ENCODE measurements around the gene THPO. TPM values are rescaled to one million over a fixed set of nuclear protein-coding genes. Genes with fewer than 3 reads are reported as not detected.
A peak's percentile ranks its signal among the peaks of the same experiment; 100 is the strongest.

Gene THPO
- total and polyA plus RNA-seq, 8 donors: 0.38 to 1.8 (median 0.93) TPM; not detected in 5

DNA sequence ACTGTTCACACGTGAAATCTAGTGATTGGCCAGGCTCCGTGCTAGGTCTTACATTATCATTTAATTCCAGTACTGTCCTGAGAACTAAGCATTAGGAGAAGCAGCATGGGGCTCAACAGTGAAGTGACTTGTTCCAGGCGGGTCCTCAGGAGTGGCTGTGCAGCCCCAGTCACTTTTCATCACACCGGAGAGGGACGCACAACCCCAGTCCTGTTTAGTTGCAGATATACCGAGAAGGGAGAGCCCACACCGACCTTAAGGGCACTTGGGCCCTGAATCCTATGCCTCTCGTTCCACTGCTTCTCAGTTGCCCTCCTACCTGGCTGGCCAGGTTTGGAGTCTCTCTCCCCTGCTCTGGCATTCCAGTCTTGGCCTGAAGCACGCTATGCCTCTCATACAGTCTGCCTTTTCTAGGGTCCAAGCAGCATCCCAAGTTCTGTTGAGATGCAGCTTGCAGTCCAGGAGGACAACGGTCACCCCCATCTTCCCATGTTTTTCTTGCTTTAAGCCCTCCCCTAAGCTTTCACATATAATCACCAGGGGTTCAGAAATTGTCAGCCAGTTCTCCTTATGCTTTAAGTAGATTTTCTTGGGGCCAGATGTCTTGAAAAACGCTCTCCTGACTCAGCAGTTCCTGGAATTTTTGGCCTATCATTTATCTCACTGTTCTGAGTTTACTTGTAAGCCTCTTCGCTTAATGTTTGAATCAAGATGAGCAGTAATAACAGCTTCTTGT, 30.5 kb downstream of the THPO start:
- Histone ChIP-seq H3K36me3 (peaks cover 23 to 37% (median 32%) of the 10 kb centered on the region in 4 donors), H3K4me3 (no peak overlapping the region), H3K27ac (no peak overlapping the region), H3K9me3 (no peaks in the 10 kb centered on the region), H3K4me1 (peaks cover 5 to 36% (median 20%) of the 10 kb centered on the region in 4 donors), H3K27me3 (no peaks in the 10 kb centered on the region)
- peak in 1 of 2 donors; percentile 56 for DNase-seq
- WGBS, 5 donors: 66 to 81% (median 74%) methylated on average over 12 of the region's 12 CpGs
- intact Hi-C loops (cut with DNase I; ENCODE audit: low total_unique reads): no loop called here
- TF ChIP-seq POLR2AphosphoS5 (IDR thresholded peaks at IDR 0.05) (no peak), EP300 (IDR thresholded peaks at IDR 0.05) (no peak), POLR2A (IDR thresholded peaks at IDR 0.05) (no peak)
- TF ChIP-seq, protein P1, sequence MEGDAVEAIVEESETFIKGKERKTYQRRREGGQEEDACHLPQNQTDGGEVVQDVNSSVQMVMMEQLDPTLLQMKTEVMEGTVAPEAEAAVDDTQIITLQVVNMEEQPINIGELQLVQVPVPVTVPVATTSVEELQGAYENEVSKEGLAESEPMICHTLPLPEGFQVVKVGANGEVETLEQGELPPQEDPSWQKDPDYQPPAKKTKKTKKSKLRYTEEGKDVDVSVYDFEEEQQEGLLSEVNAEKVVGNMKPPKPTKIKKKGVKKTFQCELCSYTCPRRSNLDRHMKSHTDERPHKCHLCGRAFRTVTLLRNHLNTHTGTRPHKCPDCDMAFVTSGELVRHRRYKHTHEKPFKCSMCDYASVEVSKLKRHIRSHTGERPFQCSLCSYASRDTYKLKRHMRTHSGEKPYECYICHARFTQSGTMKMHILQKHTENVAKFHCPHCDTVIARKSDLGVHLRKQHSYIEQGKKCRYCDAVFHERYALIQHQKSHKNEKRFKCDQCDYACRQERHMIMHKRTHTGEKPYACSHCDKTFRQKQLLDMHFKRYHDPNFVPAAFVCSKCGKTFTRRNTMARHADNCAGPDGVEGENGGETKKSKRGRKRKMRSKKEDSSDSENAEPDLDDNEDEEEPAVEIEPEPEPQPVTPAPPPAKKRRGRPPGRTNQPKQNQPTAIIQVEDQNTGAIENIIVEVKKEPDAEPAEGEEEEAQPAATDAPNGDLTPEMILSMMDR (IDR thresholded peaks at IDR 0.05): no peak

DNA sequence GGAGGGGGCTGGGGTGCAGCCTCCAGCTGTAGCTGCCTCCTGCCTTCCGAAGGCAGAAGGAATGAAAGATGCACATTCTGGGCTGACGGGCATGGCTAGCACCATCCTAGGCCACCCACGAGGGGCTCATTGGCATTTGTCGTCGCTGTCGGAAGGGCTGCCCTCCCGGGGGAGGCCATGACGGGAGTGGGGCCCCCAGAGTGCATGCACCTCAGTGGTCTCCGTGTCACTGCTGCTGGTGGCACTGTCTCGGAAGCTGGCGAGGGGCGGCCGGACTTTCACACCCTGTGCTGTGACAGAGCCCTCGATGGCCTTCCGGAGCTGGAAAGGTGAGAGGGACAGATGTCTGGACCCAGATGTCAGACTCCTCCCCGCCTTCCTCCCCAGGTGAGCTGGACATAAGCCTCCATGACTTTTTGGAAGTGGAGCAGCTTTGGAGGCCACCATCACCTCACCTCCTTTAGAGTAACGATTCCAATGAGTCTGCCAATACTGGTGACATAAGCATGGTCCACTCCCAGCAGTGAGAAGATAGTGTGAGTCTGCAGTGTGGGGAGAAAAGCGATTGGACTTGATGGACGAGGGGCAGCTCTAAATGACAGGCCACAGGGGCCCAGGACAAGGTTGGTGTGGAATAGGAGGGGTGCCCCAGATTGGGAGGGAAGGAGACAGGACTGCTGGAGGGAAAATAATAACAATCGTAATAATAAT, 31.4 kb downstream of the THPO start:
- Histone ChIP-seq H3K27me3 (no peaks in the 10 kb centered on the region), H3K4me3 (no peak overlapping the region), H3K4me1 (peaks cover 1 to 28% (median 17%) of the 10 kb centered on the region in 4 donors), H3K36me3 (peaks cover 31 to 45% (median 40%) of the 10 kb centered on the region in 4 donors), H3K9me3 (no peaks in the 10 kb centered on the region), H3K27ac (no peak overlapping the region)
- no peak for TF ChIP-seq EP300 (IDR thresholded peaks at IDR 0.05)
- no peak for TF ChIP-seq POLR2AphosphoS5 (IDR thresholded peaks at IDR 0.05)
- TF ChIP-seq, protein P1 (IDR thresholded peaks at IDR 0.05): no peak
- TF ChIP-seq POLR2A (IDR thresholded peaks at IDR 0.05): no peak
- WGBS, 5 donors: 90 to 93% (median 93%) methylated on average over 8 to 20 of the region's 20 CpGs
- intact Hi-C loops (cut with DNase I; ENCODE audit: low total_unique reads): no loop called here
- DNase-seq: no peak

DNA sequence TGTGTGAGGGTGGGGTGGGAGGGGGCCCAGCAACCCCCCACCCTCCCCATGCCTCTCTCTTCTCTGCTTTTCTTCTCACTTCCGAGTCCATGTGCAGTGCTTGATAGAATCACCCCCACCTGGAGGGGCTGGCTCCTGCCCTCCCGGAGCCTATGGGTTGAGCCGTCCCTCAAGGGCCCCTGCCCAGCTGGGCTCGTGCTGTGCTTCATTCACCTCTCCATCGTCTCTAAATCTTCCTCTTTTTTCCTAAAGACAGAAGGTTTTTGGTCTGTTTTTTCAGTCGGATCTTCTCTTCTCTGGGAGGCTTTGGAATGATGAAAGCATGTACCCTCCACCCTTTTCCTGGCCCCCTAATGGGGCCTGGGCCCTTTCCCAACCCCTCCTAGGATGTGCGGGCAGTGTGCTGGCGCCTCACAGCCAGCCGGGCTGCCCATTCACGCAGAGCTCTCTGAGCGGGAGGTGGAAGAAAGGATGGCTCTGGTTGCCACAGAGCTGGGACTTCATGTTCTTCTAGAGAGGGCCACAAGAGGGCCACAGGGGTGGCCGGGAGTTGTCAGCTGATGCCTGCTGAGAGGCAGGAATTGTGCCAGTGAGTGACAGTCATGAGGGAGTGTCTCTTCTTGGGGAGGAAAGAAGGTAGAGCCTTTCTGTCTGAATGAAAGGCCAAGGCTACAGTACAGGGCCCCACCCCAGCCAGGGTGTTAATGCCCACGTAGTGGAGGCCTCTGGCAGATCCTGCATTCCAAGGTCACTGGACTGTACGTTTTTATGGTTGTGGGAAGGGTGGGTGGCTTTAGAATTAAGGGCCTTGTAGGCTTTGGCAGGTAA, 32.5 kb downstream of the THPO start:
- H3K36me3 ChIP-seq: peaks cover 31 to 51% (median 43%) of the 10 kb centered on the region in 4 donors
- 44 to 52% (median 49%) methylated on average over 12 to 14 of the region's 14 CpGs for WGBS, 5 donors
- peak overlapping the region in 4 of 5 donors; percentile 1 to 46 (median 30) for H3K27ac ChIP-seq
- peak; percentile 66 to 79 for DNase-seq
- TF ChIP-seq, protein P1 (IDR thresholded peaks at IDR 0.05): peak in 4 of 7 experiments; percentile 15 to 27 (median 18)
- TF ChIP-seq POLR2A (IDR thresholded peaks at IDR 0.05): no peak
- TF ChIP-seq POLR2AphosphoS5 (IDR thresholded peaks at IDR 0.05): peak in 1 of 3 donors; percentile 58
- TF ChIP-seq EP300 (IDR thresholded peaks at IDR 0.05): no peak
- peaks cover 0 to 34% (median 20%) of the 10 kb centered on the region in 4 donors for H3K4me1 ChIP-seq
- no peak overlapping the region for H3K4me3 ChIP-seq
- no peaks in the 10 kb centered on the region for H3K9me3 ChIP-seq
- intact Hi-C loops (cut with DNase I; ENCODE audit: low total_unique reads): no loop called here
- H3K27me3 ChIP-seq: no peaks in the 10 kb centered on the region

Measured in stomach (tissue), 9 donors.